NCI-H69 (cell line): ENCODE measurements around the gene ART4.
A peak's percentile ranks its signal among the peaks of the same experiment; 100 is the strongest.

Experiments used
- DNase-seq: peaks from one replicate; lab custom pipeline; 2025; lab: John Stamatoyannopoulos, UW

ART4 gene, protein sequence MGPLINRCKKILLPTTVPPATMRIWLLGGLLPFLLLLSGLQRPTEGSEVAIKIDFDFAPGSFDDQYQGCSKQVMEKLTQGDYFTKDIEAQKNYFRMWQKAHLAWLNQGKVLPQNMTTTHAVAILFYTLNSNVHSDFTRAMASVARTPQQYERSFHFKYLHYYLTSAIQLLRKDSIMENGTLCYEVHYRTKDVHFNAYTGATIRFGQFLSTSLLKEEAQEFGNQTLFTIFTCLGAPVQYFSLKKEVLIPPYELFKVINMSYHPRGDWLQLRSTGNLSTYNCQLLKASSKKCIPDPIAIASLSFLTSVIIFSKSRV

DNA sequence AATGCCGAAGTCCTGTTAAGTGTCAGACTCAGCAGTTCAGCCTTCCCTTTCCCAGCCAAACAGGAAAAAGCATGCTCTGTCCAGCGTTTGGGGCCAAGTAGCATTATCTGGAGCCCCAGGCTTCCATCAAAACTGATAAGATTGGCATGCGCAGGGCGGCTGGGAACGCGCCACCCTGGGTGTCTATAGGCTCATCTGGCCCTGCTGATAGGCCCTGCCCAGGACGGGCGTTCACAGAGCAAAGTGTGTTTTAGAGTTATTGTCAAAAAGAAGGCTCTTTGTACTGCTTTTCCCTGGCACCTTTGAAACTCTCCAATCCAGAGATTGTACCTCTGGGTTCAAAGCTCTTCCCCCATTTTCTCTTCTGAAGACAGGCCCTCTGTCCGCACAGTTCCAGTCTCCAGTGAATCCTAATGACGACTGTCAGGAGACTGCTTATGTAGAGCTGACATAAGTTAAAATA is at the start of gene ART4:
ART4 (minus strand) TSS at position 102 of the 463 bp plus-strand sequence. CDS start 413 bp downstream, outside the sequence.
- DNase-seq, result no peak

GRCh38 chr12:14892726-14893505 is 49.6 kb upstream of the ART4 start:
- DNase-seq, result peak; percentile 2

- no peak for DNase-seq
Observed at GRCh38 chr12:14890701-14891100, 47.4 kb upstream of the ART4 start.

- DNase-seq, result peak; percentile 40
Observed at GRCh38 chr12:14886271-14886670, 42.9 kb upstream of the ART4 start.

DNA sequence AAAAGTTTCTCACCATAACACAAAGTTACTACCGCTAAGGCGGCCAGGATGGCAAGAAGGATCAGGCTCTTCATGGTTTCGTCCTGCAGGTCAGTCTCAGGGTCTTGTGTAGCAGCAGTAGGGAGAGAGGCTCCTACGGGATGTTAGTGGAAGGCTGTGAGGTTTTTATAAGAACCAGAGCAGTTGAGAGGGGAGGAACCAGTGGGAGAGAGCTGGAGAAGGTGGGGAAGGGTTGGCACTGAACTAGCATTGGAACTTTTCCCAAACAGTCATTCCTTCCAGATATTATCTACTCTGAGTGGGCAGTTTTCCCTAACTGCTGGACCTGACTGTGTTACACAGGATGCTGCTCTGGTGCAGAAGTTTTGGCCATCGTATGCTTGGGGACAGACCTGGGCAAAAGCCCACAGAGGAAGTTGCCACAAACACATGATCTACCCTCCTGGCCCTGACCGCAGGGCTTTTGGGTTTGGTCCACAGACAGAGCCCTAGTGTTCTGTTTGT is 42.4 kb upstream of the ART4 start, which contains the start of gene MGP:
MGP (minus strand) TSS at position 137 of the 504 bp plus-strand sequence; CDS start at position 74, 63 bp downstream.
- DNase-seq, result no peak

GRCh38 chr12:14884458-14884878 is 41.1 kb upstream of the ART4 start:
- peak; percentile 56 for DNase-seq

DNA sequence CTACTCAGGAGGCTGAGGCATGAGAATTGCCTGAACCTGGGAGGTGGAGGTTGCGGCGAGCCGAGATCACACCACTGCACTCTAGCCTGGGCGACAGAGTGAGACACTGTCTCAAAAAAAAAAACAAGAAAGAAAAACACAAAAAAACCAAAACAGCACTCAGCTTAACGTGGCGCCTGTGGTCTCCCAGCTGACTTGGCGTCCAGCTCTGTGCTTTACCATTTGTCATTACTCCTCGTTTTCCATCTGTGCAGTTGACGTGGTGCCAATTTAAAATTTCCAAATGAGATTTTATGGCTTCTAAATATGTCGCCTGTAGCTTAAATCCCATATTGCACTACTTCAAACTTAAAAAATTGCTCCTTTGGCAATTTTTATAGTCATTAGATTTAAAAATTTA is 40.4 kb upstream of the ART4 start:
- peak; percentile 5 for DNase-seq

DNA sequence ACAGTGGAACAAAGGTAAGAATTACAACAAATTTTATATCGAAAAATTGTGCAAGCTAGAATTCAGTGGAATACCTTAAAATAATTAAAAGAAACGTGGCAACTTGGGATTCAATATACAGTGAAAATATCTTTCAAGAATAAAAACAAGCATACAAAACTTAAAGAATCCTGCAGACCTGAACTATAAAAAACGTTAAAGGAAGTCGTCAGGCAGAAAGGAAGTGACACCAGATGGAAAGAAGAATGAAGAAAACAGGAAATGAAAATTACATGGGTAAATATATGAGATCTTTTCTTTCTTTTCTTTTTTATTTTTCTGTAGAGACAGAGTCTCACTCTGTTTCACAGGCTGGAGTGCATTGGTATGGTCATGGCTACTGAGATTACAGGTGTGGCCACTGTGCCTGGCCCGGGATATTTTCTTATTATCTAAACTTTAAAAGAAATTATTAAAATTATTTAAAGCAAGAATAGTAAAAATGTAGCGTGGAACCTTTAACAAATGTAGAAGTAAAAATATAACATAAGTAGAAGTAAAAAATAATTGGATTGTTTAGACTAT is 37.6 kb upstream of the ART4 start:
- no peak for DNase-seq

- no peak for DNase-seq
Observed at GRCh38 chr12:14879222-14879933, 36.1 kb upstream of the ART4 start.

- DNase-seq, result no peak
Observed at GRCh38 chr12:14878488-14878887, 35.2 kb upstream of the ART4 start.

- DNase-seq, result no peak
Observed at GRCh38 chr12:14876833-14877232, 33.5 kb upstream of the ART4 start.

GRCh38 chr12:14874882-14875281 is 31.6 kb upstream of the ART4 start:
- no peak for DNase-seq

DNA sequence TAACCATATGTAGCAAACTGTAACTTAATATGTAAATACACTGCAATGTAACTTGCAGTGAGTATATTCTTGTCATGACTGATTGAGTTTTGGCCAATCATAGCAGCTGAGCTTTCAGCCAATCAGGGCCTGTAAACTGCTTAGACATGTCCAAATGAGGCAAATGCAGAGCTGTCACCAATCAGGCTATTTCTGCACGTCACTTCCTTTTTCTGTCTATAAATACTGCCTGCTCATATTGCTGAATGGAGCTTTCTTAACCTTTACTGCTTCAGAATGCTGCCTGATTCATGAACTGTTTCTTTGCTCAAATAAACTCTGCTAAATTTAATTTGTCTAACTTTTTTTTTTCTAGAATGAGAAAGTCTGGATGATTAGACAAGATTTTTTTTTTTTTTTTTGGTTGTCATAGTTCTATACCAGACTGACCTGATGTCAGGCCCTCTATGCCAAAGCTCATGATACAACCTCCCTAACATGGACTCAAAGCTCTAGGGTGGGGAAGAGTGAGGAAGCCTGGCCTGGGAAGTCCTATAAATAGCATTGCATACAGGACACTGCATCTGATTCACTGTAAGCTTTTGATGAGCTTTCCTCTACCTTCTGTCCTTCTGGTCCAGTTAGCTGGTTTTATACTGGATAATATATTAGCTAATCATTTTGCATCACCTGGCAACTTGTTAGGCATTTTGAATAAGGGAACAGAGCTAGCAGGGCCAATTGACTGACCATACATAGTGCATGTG is 30.3 kb upstream of the ART4 start:
- DNase-seq, result no peak

- no peak for DNase-seq
Observed at GRCh38 chr12:14871886-14872285, 28.6 kb upstream of the ART4 start.

DNA sequence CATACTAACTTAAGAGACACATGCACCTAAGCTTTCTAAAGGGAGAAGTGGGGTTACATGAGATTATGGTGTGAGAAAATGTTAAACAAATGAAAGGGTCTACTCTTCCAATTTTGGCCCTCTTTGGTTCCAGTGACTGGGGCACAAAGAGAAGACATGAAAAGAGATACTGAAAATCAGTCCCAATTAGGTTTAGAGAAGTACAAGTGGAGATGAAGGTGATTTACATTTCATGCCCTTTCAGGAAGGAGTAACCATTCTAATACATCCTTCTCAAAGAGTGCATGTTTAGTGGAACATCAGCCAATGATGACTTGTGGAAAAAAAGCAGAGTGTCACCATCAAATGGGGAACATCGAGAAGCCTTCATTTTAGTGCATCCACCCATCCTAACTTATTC is 27.9 kb upstream of the ART4 start:
- no peak for DNase-seq

GRCh38 chr12:14868916-14869506 is 25.7 kb upstream of the ART4 start:
- no peak for DNase-seq

- no peak for DNase-seq
Observed at GRCh38 chr12:14860490-14860889, 17.2 kb upstream of the ART4 start.

- DNase-seq, result no peak
Observed at GRCh38 chr12:14858513-14858912, 15.2 kb upstream of the ART4 start.

DNA sequence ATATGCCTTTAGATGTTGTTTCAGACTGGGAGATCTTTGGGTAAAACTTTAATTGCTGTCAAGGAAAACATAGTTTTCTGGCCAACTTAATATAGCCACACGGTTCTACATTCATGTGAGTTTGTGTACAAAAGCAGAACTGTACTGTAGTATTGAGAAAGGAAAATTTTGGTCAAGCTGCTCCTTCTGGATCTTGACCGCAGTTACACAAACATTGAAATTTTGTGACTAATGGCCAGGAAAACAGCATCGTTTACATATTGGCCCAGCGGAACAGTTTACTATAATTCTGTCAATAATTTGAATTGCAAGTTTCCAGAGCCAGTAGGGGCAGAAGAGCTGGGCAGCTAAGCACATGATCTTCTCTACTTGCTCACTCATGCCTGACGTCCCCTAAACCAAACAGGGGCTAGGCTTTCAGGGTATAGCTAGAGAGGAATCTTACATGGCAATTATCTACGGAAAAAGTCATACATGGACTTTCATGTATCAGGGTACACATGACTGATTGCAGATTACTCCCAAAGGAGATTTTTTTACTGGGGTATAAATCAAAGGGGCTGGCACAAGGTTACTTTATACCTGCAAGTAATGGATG is 11.4 kb upstream of the ART4 start:
- peak; percentile 26 for DNase-seq

- peak; percentile 37 for DNase-seq
Observed at GRCh38 chr12:14853961-14854360, 10.6 kb upstream of the ART4 start.
